ENCODE data around the gene NAA40.

NAA40 gene

DNA sequence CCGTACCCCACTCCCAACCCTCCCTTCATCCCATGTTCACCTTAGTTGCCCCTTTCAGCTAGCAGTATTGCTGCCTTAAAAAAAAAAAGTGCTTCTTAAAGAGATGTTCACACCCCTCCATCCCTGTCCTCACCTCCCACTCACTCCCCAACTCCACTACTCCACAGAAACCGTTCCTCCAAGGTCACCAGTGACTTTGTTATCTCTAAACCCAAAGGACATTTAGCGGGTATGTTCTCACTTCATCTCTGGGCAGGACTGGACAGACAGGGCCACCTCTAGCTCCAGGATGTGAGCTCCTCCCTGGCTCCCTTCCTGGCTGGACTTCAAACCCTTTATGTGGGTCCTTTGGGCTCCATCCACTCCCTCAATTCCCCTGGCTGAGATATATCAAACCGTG lies 15.5 kb upstream of the NAA40 start:
- H4K20me1 ChIP-seq (ENCODE audit: control insufficient read depth, insufficient read depth, low read depth, low read length), result no peaks in the 10 kb centered on the region
- H3K4me2 ChIP-seq (ENCODE audit: low read length), result no peak overlapping the region
- no peaks in the 10 kb centered on the region for H3K36me3 ChIP-seq (ENCODE audit: control insufficient read depth, low read length)
- no peaks in the 10 kb centered on the region for H3K79me2 ChIP-seq (ENCODE audit: control insufficient read depth, low read length)
- no peak for TF ChIP-seq EZH2phosphoT487 (IDR thresholded peaks at IDR 0.05; ENCODE audit: borderline replicate concordance, low read length)
- TF ChIP-seq, protein P1, sequence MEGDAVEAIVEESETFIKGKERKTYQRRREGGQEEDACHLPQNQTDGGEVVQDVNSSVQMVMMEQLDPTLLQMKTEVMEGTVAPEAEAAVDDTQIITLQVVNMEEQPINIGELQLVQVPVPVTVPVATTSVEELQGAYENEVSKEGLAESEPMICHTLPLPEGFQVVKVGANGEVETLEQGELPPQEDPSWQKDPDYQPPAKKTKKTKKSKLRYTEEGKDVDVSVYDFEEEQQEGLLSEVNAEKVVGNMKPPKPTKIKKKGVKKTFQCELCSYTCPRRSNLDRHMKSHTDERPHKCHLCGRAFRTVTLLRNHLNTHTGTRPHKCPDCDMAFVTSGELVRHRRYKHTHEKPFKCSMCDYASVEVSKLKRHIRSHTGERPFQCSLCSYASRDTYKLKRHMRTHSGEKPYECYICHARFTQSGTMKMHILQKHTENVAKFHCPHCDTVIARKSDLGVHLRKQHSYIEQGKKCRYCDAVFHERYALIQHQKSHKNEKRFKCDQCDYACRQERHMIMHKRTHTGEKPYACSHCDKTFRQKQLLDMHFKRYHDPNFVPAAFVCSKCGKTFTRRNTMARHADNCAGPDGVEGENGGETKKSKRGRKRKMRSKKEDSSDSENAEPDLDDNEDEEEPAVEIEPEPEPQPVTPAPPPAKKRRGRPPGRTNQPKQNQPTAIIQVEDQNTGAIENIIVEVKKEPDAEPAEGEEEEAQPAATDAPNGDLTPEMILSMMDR (IDR thresholded peaks at IDR 0.05; ENCODE audit: low read depth, low read length, poor library complexity, severe bottlenecking), result no peak
- H3K27ac ChIP-seq (ENCODE audit: low read depth, low read length), result no peak overlapping the region
- H3K4me1 ChIP-seq (ENCODE audit: control insufficient read depth, low read length), result peaks cover 17% of the 10 kb centered on the region
- H3K4me3 ChIP-seq (ENCODE audit: low read length), result no peak overlapping the region
- peaks cover 45% of the 10 kb centered on the region for H3K27me3 ChIP-seq (ENCODE audit: control insufficient read depth, low read length)
- H3K9me3 ChIP-seq (ENCODE audit: control insufficient read depth, insufficient read depth, low read length), result no peaks in the 10 kb centered on the region
- H3K9me2 ChIP-seq (replicated peaks; ENCODE audit: control insufficient read depth, low read length), result no peaks in the 10 kb centered on the region
- H3F3A ChIP-seq (ENCODE audit: control insufficient read depth, insufficient read depth), result peaks cover 2% of the 10 kb centered on the region; the same call in 1 of the 2 replicates

DNA sequence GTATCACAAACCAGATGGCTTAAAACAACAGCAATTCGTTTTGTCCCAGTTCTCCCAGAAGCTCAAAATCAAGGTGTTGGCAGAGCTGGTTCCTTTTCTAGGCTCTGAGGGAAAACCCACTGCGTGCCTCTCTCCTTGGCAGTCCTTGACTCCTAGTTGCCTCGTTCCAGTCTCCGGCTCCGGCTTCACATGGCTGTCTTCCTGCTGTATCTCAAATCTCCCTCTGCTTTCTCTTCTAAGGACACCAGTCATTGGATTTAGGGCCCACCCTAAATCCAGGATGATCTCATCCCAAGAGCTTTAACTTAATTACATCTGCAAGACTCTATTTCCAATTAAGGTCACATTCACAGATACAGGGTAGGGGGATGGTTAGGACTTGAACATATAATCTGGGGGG lies 9.2 kb upstream of the NAA40 start:
- H3K79me2 ChIP-seq (ENCODE audit: control insufficient read depth, low read length), result no peaks in the 10 kb centered on the region
- H3F3A ChIP-seq (ENCODE audit: control insufficient read depth, insufficient read depth), result no peaks in the 10 kb centered on the region
- H3K36me3 ChIP-seq (ENCODE audit: control insufficient read depth, low read length), result no peaks in the 10 kb centered on the region
- no peaks in the 10 kb centered on the region; the same call in 1 of the 2 replicates for H3K4me1 ChIP-seq (ENCODE audit: control insufficient read depth, low read length)
- H4K20me1 ChIP-seq (ENCODE audit: control insufficient read depth, insufficient read depth, low read depth, low read length), result no peaks in the 10 kb centered on the region
- H3K27ac ChIP-seq (ENCODE audit: low read depth, low read length), result no peak overlapping the region
- no peak overlapping the region for H3K4me3 ChIP-seq (ENCODE audit: low read length)
- H3K4me2 ChIP-seq (ENCODE audit: low read length), result no peak overlapping the region
- no peaks in the 10 kb centered on the region for H3K9me3 ChIP-seq (ENCODE audit: control insufficient read depth, insufficient read depth, low read length)
- TF ChIP-seq, protein P1 (IDR thresholded peaks at IDR 0.05; ENCODE audit: low read depth, low read length, poor library complexity, severe bottlenecking), result no peak
- TF ChIP-seq EZH2phosphoT487 (IDR thresholded peaks at IDR 0.05; ENCODE audit: borderline replicate concordance, low read length), result no peak
- peaks cover 11% of the 10 kb centered on the region; the same call in 1 of the 2 replicates for H3K27me3 ChIP-seq (ENCODE audit: control insufficient read depth, low read length)
- no peaks in the 10 kb centered on the region for H3K9me2 ChIP-seq (replicated peaks; ENCODE audit: control insufficient read depth, low read length)

DNA sequence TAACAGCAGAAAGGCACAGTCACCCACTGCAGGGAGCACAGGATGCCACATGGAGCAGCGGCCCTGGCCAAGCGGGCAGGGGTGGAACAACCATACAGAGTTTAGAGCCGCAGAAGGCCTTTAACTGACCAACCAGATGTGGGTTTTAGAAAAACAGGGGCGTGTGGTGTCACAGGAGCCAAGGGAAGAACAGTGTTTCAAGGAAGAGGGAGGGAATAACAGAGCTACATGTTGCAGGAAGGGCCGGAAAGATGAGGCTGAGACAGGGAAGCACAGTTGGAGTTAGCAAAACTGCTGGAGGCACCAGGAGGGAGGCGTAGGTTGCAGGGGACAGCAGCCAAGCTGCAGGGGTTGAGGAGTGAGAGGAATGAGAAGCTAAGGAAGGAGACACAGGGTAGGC lies 7.8 kb upstream of the NAA40 start:
- no peaks in the 10 kb centered on the region for H3K36me3 ChIP-seq (ENCODE audit: control insufficient read depth, low read length)
- H3K9me2 ChIP-seq (replicated peaks; ENCODE audit: control insufficient read depth, low read length), result no peaks in the 10 kb centered on the region
- H3F3A ChIP-seq (ENCODE audit: control insufficient read depth, insufficient read depth), result no peaks in the 10 kb centered on the region
- no peak overlapping the region for H3K4me2 ChIP-seq (ENCODE audit: low read length)
- peaks cover 8% of the 10 kb centered on the region; the same call in 1 of the 2 replicates for H3K27me3 ChIP-seq (ENCODE audit: control insufficient read depth, low read length)
- H4K20me1 ChIP-seq (ENCODE audit: control insufficient read depth, insufficient read depth, low read depth, low read length), result no peaks in the 10 kb centered on the region
- no peaks in the 10 kb centered on the region for H3K79me2 ChIP-seq (ENCODE audit: control insufficient read depth, low read length)
- no peak for TF ChIP-seq EZH2phosphoT487 (IDR thresholded peaks at IDR 0.05; ENCODE audit: borderline replicate concordance, low read length)
- TF ChIP-seq, protein P1 (IDR thresholded peaks at IDR 0.05; ENCODE audit: low read depth, low read length, poor library complexity, severe bottlenecking), result no peak
- no peaks in the 10 kb centered on the region for H3K9me3 ChIP-seq (ENCODE audit: control insufficient read depth, insufficient read depth, low read length)
- H3K4me1 ChIP-seq (ENCODE audit: control insufficient read depth, low read length), result no peaks in the 10 kb centered on the region; the same call in 1 of the 2 replicates
- no peak overlapping the region for H3K4me3 ChIP-seq (ENCODE audit: low read length)
- H3K27ac ChIP-seq (ENCODE audit: low read depth, low read length), result no peak overlapping the region

All from DOHH2 (cell line).